IgD-negative memory B cell (primary cell): ENCODE data around the gene CCDC85C. TPM values are rescaled to one million over a fixed set of nuclear protein-coding genes. Genes with fewer than 3 reads are reported as not detected.

ENCODE experiments used
- H3K27ac Mint-ChIP-seq, 3 donors: one replicate each; pipeline ENCODE4 v1.8.0; 2020 to 2022; ENCODE audit warnings: mild to moderate bottlenecking in 3 of 3, mixed read lengths in 3 of 3, moderate library complexity in 1 of 3
- H3K27me3 Mint-ChIP-seq: one replicate; pipeline ENCODE4 v1.8.0; 2021; ENCODE audit warnings: mixed read lengths
- H3K36me3 Mint-ChIP-seq: one replicate; pipeline ENCODE4 v1.8.0; 2020; ENCODE audit warnings: mild to moderate bottlenecking, mixed read lengths
- H3K4me1 Mint-ChIP-seq, 3 donors: one replicate each; pipeline ENCODE4 v1.8.0; 2020 to 2022; ENCODE audit warnings: mixed read lengths in 3 of 3, mild to moderate bottlenecking in 1 of 3
- H3K4me3 Mint-ChIP-seq, 4 donors: one replicate each; pipeline ENCODE4 v1.8.0; 2020 to 2022; ENCODE audit warnings: mild to moderate bottlenecking in 4 of 4, mixed read lengths in 4 of 4, moderate library complexity in 3 of 4
- H3K9me3 Mint-ChIP-seq, 3 donors: one replicate each; pipeline ENCODE4 v1.8.0; 2020 to 2021; ENCODE audit warnings: mixed read lengths in 3 of 3, mild to moderate bottlenecking in 1 of 3
- polyA plus RNA-seq: library from polyadenylated mRNA; unstranded; fragments of 300-500 nt; fragmentation: Illumina TruSeq; gene quantifications from one replicate; pipeline ENCODE4 v1.2.3, GENCODE V29; 2021

Gene CCDC85C
- polyA plus RNA-seq, 1 donor from 2014 or later = 0.20 TPM

DNA sequence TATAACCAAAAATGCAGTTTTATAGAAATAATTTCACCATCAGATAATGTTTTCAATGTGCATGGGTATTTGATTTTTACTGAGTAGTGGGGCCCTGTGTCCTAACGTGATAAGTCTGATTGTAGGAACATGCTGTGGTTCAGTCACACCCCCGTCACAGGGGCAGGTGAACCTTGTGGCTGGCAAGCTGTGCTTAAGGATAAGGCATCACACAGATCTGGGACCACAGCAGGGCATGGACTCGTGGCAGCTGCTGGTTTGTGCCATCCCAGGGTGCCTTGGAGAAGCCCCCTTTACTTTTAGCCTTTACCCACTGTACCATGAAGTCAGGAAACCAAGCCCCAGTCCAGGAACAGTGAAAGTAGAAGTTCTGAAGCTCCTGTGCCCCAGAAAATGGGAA, 106.1 kb downstream of the CCDC85C start:
- H3K36me3 Mint-ChIP-seq = peaks cover 2% of the 10 kb centered on the region
- no peak overlapping the region for H3K27ac Mint-ChIP-seq
- peaks cover 0 to 1% (median 0%) of the 10 kb centered on the region in 3 donors for H3K4me1 Mint-ChIP-seq
- H3K4me3 Mint-ChIP-seq = no peak overlapping the region
- H3K27me3 Mint-ChIP-seq = no peaks in the 10 kb centered on the region
- no peaks in the 10 kb centered on the region for H3K9me3 Mint-ChIP-seq

DNA sequence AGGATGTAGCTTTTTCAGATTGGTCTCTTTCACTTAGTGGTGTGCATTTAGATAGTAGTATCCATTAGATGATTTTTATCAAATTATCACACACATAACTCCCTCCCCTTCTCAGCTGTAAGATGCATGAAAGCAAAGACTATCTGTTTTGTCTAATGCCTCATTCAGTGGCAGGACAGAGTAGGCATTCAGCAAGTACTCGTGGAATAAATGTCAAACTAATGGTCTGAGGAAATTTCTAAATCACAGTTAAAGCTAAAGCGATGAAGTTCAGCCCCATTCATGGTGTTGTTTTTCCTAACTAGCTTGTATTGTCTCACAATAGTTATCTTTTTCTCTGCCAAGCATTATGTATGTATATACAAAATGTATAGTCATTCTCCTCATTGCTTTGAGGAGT, 106.7 kb downstream of the CCDC85C start:
- peaks cover 2% of the 10 kb centered on the region for H3K36me3 Mint-ChIP-seq

GRCh38 chr14:99484106-99484505, 119.9 kb downstream of the CCDC85C start:
- H3K27ac Mint-ChIP-seq = peak overlapping the region in 1 of 3 donors; percentile 8
- H3K27me3 Mint-ChIP-seq = no peaks in the 10 kb centered on the region
- H3K36me3 Mint-ChIP-seq = no peaks in the 10 kb centered on the region
- no peaks in the 10 kb centered on the region for H3K9me3 Mint-ChIP-seq
- H3K4me1 Mint-ChIP-seq = peaks cover 36 to 54% (median 53%) of the 10 kb centered on the region in 3 donors
- H3K4me3 Mint-ChIP-seq = peak overlapping the region in 1 of 4 donors; percentile 96

More for the DNA sequence above, 106.7 kb downstream of the CCDC85C start:
- no peak overlapping the region for H3K27ac Mint-ChIP-seq
- peaks cover 0 to 4% (median 0%) of the 10 kb centered on the region in 3 donors for H3K4me1 Mint-ChIP-seq
- H3K4me3 Mint-ChIP-seq = no peak overlapping the region
- H3K9me3 Mint-ChIP-seq = no peaks in the 10 kb centered on the region
- H3K27me3 Mint-ChIP-seq = no peaks in the 10 kb centered on the region

DNA sequence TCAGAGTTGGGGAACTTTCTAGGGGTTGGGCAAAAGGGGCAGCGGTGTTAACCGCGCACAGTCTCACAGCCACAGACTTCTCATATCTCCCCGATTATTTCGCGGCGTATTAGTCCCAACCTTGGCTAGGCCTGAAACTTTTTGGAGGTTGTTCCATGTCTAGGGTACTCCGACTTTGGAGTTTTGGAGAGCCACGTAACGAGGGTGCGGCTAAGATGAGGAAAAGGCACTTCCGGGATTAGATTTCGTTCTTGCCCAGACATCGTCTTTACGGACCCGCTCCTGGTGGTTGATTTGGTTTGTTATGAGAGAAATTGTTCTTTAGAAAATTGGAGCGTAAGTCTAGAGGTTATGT, 122.3 kb downstream of the CCDC85C start:
- Mint-ChIP-seq H3K4me1 (peaks cover 37 to 55% (median 55%) of the 10 kb centered on the region in 3 donors), H3K36me3 (no peaks in the 10 kb centered on the region), H3K9me3 (no peaks in the 10 kb centered on the region), H3K27ac (peak overlapping the region; percentile 96 to 98 (median 96)), H3K4me3 (peak overlapping the region; percentile 96 to 100 (median 98)), H3K27me3 (no peaks in the 10 kb centered on the region)

- H3K27ac Mint-ChIP-seq = peak within 1 kb of the TSS; percentile 96 to 98 (median 96)
- H3K36me3 Mint-ChIP-seq = no peaks in the 10 kb centered on the region
- H3K4me1 Mint-ChIP-seq = peaks cover 31 to 51% (median 49%) of the 10 kb centered on the region in 3 donors
- H3K4me3 Mint-ChIP-seq = peak within 1 kb of the TSS; percentile 96 to 100 (median 98)
- H3K27me3 Mint-ChIP-seq = no peaks in the 10 kb centered on the region
- no peaks in the 10 kb centered on the region for H3K9me3 Mint-ChIP-seq
These were observed 122.9 kb downstream of the CCDC85C start, which contains the start of gene CCNK for GRCh38 chr14:99480917-99481744. CCNK (plus strand) TSS chr14:99481409; CDS start chr14:99492678, 11,269 bp downstream.

DNA sequence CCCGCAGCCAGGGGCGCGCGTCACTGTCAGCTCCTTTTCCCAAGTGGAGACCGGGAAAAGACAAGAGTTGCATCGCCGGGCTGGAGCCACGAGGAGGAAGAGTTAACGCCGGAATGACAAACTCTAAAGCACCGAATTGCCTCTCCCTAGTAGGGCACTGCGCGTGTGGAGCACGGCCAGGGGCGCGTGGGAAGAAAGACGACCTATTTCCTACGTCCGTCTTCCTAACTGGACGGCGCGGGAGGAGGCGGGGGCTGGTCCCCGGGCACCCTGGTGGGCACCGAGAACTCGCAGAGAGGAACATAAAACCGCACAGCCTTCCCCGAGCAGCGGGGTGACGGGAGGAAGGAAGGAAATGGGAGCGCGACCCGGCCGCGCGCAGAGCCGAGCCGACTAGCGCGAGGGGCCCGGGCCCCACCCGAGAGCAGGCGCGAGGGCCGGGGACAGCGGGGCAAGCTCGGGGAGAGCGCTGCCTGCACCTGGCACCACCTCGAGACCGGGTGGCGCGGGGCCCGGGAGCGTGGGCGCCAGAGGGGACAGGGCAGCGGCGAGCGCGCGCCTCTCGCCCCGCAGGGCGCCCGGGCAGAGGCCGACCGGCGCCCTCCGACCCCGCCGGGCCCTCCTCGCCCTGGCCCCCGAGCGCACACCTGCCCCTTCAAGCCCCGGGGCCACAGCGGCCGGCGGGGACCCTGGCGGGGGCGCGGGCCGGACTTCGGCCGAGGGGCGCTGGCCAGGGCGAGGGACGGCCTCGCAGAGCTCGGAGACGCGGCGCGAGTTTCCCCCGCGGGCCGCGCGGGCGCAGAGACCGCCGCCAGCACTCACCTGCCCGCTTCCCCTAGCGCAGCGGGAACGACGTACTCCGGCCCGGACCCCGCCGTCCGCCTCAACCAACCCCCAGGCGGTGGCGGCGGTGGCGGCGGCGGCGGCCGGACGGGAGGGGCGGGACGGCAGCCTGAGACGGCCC, 123.8 kb downstream of the CCDC85C start, which contains the start of gene SETD3:
SETD3 (minus strand) TSS at position 954 of the 964 bp plus-strand sequence. CDS start 15,054 bp downstream, outside the sequence.
- no peaks in the 10 kb centered on the region for H3K27me3 Mint-ChIP-seq

GRCh38 chr14:99479160-99479905, 124.7 kb downstream of the CCDC85C start:
- peaks cover 2% of the 10 kb centered on the region for H3K36me3 Mint-ChIP-seq
- peak overlapping the region; percentile 94 to 98 (median 95) for H3K4me3 Mint-ChIP-seq
- no peaks in the 10 kb centered on the region for H3K9me3 Mint-ChIP-seq
- no peaks in the 10 kb centered on the region for H3K27me3 Mint-ChIP-seq
- H3K27ac Mint-ChIP-seq = peak overlapping the region in 2 of 3 donors; percentile 43 to 79
- H3K4me1 Mint-ChIP-seq = peaks cover 27 to 45% (median 43%) of the 10 kb centered on the region in 3 donors

More for the DNA sequence above, 123.8 kb downstream of the CCDC85C start, which contains the start of gene SETD3:
- peaks cover 2% of the 10 kb centered on the region for H3K36me3 Mint-ChIP-seq
- H3K4me1 Mint-ChIP-seq = peaks cover 29 to 47% (median 46%) of the 10 kb centered on the region in 3 donors
- peak within 1 kb of the TSS; percentile 96 to 100 (median 98) for H3K4me3 Mint-ChIP-seq
- H3K9me3 Mint-ChIP-seq = no peaks in the 10 kb centered on the region
- peak within 1 kb of the TSS; percentile 96 to 98 (median 96) for H3K27ac Mint-ChIP-seq

GRCh38 chr14:99478128-99478527, 125.9 kb downstream of the CCDC85C start:
- H3K27me3 Mint-ChIP-seq = no peaks in the 10 kb centered on the region
- peak overlapping the region in 3 of 4 donors; percentile 54 to 94 (median 60) for H3K4me3 Mint-ChIP-seq
- no peaks in the 10 kb centered on the region for H3K9me3 Mint-ChIP-seq
- H3K36me3 Mint-ChIP-seq = peaks cover 2% of the 10 kb centered on the region
- H3K27ac Mint-ChIP-seq = peak overlapping the region in 2 of 3 donors; percentile 18 to 86
- H3K4me1 Mint-ChIP-seq = peaks cover 18 to 38% (median 35%) of the 10 kb centered on the region in 3 donors

GRCh38 chr14:99476864-99477263, 127.1 kb downstream of the CCDC85C start:
- peaks cover 19 to 31% (median 24%) of the 10 kb centered on the region in 3 donors for H3K4me1 Mint-ChIP-seq
- no peak overlapping the region for H3K27ac Mint-ChIP-seq
- no peaks in the 10 kb centered on the region for H3K9me3 Mint-ChIP-seq
- no peak overlapping the region for H3K4me3 Mint-ChIP-seq
- H3K27me3 Mint-ChIP-seq = no peaks in the 10 kb centered on the region
- H3K36me3 Mint-ChIP-seq = peaks cover 2% of the 10 kb centered on the region

GRCh38 chr14:99475660-99476059, 128.3 kb downstream of the CCDC85C start:
- Mint-ChIP-seq H3K27me3 (no peaks in the 10 kb centered on the region), H3K9me3 (no peaks in the 10 kb centered on the region), H3K4me1 (peaks cover 16 to 34% (median 21%) of the 10 kb centered on the region in 3 donors), H3K36me3 (peaks cover 2% of the 10 kb centered on the region), H3K4me3 (no peak overlapping the region), H3K27ac (no peak overlapping the region)

DNA sequence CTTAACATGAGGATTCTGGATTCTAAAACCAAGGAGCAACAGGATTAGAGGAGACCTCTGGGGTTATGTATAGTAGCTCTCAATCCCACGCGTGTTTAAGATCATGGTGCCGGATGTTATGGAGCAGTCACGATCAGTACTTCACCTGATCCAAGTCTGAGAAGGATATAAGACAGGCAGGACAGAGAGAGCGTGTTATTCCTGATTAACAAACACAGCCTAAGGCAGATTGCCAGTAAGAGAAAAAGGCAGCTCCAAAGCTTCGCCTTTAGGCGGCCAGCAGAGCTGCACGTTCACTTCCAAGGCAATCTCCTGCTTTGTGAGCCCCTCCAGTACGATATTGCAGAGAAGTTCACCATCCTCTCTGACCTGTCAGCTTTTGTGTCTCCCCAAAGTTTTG, 128.8 kb downstream of the CCDC85C start:
- Mint-ChIP-seq H3K4me1 (peaks cover 16 to 34% (median 25%) of the 10 kb centered on the region in 3 donors), H3K27ac (peak overlapping the region in 1 of 3 donors; percentile 3), H3K4me3 (no peak overlapping the region), H3K36me3 (peaks cover 2% of the 10 kb centered on the region), H3K9me3 (no peaks in the 10 kb centered on the region), H3K27me3 (no peaks in the 10 kb centered on the region)

GRCh38 chr14:99473458-99473857, 130.5 kb downstream of the CCDC85C start:
- no peaks in the 10 kb centered on the region for H3K9me3 Mint-ChIP-seq
- no peak overlapping the region for H3K4me3 Mint-ChIP-seq
- no peaks in the 10 kb centered on the region for H3K27me3 Mint-ChIP-seq
- H3K4me1 Mint-ChIP-seq = peaks cover 16 to 31% (median 24%) of the 10 kb centered on the region in 3 donors
- no peak overlapping the region for H3K27ac Mint-ChIP-seq
- peaks cover 2% of the 10 kb centered on the region for H3K36me3 Mint-ChIP-seq

GRCh38 chr14:99472937-99473336, 131.1 kb downstream of the CCDC85C start:
- Mint-ChIP-seq H3K36me3 (peaks cover 2% of the 10 kb centered on the region), H3K4me1 (peaks cover 15 to 30% (median 24%) of the 10 kb centered on the region in 3 donors), H3K4me3 (no peak overlapping the region), H3K27ac (no peak overlapping the region), H3K27me3 (no peaks in the 10 kb centered on the region), H3K9me3 (no peaks in the 10 kb centered on the region)

DNA sequence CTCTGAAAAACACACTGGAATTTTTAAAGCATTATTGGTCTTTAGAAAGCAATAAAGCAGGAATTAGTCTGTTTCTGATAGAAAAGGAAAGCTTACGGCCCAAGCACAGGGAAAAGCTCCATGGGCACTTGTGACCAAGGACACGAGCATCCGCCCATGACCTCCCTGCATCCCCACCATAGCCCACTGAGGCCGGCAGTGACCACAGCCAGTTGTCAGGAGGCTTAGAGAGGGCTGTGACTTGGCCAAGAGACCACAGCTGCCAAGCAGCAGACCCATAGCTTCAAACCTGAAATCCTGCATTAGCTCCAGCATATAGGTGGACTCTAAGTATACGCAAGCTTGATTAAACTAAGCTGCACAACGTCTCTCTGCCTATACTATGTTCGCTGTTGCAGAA, 132.3 kb downstream of the CCDC85C start:
- no peak overlapping the region for H3K27ac Mint-ChIP-seq
- no peaks in the 10 kb centered on the region for H3K27me3 Mint-ChIP-seq
- H3K36me3 Mint-ChIP-seq = peaks cover 2% of the 10 kb centered on the region
- peaks cover 18 to 31% (median 24%) of the 10 kb centered on the region in 3 donors for H3K4me1 Mint-ChIP-seq
- H3K4me3 Mint-ChIP-seq = no peak overlapping the region
- H3K9me3 Mint-ChIP-seq = no peaks in the 10 kb centered on the region
